HCEC 1CT (cell line): Measurements from ENCODE around the gene ANGPTL2.

Source experiments
- DNase-seq: peaks from one replicate; pipeline ENCODE4 v3.0.0-alpha.2; 2017

ANGPTL2 gene

DNA sequence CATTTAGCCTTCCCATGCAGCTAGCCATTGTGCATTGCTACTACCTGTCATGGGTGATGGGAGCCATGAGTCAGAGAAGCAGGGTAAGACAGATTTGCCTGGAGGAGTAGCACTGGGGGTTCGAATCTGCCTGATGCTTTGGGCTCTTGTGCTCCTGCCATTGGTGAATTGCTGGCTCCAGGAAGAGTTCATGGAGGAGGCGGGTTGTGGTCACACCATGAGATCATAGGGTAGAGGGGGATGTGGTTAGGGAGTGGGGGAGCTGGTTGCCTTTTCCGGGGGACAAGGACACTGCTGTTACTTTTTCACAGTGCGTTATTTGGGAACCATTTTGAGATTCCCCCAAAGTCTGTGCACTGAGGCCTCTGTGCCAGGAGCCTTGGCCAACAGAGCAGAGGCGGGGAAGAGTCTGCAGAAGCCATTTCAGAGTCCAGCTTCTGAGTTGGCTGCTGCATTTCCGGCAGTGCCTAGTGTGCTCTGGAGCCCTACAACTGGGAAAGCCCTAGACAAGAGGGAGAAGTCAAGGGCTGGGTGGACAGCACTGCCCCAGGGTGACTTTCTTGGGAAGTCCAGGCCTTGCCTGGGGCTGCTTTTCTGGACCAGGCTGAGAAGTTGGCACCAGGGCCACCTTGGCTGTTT, 6.2 kb downstream of the ANGPTL2 start:
- DNase-seq, result no peak

DNA sequence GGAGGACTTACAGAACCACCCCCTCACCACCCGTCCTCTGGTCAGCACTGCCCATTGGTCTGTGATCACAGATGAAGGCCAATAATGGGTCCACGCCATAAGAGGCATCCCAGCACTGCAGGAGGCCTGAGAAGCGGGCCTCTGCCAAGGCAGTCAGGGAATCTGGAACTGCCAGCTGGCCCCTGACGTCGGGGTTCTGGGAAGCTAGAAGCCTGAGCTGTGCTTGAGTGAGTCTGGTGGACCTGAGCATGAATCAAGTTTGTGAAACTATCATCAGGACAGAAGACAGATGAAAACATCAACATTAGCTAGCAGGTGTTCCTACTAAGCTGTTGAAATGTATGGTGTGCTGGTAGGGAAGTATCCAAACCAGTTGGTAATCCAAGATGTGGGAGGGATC, 7.8 kb downstream of the ANGPTL2 start:
- DNase-seq, result no peak

DNA sequence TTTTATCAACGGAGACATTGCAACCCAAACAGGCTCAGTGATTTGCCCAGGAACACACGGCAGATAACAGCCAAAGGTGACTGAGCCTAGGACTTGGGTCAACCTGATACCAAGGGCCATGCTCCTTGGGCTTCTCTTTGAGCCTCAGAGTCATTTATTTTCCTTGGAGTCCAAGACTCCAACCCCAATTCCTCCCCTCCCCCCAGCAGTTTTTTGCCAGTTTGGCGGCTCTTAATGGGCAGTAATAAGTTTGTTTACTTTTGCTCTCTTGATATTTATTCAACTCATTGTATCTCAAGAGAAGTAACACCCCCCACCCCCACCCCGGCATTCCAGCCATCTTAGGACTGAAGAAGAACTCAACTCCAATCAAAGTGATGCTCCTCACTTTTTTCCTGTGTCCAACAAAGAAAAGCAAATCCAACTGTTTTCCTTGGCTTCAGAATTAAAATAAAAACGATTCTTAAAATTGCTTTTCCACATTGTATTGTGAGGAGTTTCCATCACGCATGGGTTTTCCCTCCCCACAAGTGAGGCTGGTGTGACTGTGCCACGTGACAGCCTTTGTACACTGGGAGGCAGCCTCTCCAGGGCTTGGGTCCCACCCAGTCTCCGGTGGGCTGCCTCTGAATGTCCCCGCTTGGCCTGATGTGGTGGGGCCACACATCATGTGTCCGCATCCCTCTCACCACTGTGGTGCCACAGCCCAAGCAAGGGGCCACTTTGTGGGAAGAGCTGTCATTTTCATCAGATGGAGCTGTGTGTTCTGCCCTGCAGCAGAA, 9.1 kb downstream of the ANGPTL2 start:
- no peak for DNase-seq

DNA sequence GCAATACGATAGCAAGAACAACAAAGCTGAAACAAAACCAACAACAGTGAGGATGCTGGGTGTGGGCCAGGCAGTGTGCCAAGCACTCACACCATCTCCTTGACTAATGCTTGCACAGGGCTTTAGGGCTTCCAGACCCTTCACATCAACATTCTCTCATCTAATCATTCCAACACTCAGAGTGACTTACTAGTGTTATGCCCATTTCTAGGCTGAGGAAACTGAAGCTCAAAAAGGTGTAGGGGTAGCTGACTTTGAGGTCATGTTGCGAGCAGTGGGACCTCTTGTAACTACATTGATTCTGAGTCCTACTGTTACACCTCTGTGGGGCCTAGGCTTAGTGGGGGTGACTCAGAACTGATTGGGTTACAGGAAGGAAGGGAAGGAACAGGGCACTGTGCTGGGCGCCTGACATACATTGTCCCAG, 9.7 kb downstream of the ANGPTL2 start:
- no peak for DNase-seq

DNA sequence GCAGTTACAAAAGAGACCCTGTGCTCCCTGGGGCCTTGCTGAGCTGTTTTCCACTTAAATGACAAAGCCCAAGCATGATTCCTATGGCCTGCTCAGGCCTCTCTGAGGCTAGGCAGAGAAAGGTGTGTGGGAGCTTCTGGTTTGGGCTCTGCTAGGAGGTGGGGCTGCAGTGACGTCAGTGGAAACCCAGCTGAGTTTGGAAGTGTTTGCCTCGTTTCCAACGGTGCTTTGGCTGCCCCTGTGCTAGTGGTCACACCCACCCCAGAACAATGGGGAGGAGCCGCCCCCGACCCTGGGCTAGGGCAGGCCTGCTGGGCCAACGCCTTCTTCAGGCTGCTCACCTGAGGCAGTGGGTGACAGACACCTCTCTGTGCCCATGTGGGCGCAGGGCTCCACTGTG, 10.4 kb downstream of the ANGPTL2 start:
- DNase-seq, result no peak

DNA sequence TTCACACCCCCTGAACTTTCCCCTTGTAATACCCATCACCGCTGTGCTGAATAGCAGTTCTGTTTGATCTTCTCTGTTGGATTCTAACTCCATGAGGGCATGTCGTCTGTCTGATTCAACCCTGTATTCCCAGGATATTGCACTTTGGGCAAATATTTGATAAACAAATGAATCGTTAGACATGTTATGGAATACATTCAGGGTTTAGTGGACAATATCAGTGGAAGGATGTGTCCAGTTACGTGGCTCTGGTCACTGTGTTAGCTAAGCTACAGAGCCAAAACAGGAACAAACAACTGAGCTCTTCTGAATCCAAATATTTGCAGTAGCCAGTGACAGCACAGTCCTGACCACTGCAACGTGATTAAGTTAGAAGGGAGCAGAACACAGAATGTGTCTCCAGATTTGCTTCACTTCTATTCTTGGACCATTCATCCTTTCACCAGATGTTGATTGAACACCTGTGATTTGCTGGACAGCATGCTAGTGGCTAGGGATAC, 13.2 kb downstream of the ANGPTL2 start:
- DNase-seq, result no peak

DNA sequence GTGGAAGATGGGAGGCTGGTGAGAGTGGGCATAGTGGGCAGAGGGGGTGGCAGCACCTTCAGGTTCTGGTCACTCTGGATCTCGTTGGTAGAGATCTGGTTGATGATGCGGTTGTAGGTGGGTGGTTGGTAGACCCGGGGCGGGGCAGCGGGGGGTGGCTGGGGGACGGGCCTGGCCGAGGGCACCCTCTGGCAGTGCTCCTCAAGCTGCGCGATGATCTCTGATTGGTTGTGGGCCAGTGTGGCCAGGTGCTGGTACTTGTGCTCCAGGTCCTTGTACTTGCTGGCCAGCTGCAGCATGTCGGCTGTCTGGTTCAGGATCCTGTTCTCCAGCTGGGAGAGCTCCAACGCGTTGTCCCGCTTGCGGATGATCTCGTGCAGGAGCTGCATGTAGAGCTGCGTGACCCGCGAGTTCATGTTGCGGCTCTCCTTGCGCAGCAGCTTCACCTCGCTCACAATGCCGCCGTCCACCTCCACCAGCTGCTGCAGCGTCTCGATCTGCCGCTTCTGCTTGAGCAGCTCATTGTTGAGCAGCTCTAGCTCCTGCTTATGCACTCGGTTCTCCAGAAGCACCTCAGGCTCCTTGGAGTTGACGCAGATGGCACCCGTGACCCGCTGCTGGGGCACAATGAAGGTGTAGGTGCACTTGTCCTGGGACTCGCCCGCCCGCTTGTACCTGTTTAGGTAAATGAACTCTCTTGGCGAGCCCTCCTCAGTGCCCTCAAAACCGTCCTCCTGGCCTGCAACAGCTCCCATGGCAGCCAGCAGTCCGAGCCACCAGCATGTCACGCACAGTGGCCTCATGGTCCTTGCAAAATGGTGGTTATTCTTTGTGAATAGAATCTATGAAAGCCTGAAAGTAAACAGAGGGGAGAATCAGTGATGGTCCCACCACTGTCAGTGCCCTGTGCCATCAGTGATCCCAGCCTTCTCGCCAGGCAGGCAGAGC, 14.2 kb downstream of the ANGPTL2 start:
- no peak for DNase-seq

DNA sequence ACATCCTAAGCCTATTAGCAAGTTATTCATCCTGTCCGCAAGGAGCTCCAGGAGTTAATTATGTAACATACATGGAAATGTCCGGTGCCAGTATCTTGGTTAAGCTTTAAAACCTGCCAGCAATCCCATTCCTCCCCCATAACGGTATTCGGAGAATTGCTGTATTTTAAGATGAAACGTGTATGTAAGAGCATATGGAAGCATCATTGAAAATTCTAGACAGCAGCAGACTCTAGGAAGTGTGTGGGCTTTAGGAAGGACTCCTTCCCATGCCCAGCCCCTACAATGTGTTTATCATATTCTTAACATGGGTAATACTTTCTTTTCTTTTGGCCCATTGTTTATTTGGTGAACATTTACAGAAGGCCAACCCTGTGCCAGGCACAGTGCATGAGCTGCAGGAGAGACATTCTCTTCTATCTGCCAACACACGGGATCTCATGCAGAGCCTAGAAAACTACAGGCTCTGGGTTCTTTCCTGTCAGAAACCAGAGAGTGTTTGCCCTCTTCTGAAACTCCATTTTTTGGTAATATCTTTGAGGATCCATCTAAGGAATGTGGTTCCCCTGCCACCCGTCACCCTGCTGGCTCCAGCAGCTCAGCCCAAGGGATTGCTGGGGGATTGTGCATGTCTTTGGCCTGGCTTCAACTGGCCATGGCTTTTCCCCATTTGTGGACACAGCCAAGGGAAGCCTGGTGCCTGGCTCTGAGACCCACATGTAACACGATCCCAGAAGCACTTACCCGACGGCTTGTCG, 15.1 kb downstream of the ANGPTL2 start:
- no peak for DNase-seq

DNA sequence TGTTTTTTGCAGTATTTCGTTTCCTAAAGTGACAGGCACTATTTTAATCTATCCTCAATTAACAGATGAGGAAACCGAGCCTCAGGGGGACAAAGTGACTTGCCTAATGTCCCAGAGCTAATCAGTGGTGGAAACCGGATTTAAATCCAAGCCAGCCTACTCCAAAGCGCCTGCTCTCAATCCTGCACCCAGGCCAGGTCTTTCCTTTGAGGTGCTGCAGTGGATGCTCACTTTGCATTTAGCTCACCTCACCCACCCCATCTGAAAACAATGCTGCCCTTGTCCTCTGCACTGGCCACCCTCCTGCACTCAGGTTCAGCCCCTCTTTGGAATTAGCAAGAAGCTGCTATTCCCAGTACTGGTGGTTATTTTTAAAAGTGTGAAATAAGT, 16.0 kb downstream of the ANGPTL2 start:
- no peak for DNase-seq

DNA sequence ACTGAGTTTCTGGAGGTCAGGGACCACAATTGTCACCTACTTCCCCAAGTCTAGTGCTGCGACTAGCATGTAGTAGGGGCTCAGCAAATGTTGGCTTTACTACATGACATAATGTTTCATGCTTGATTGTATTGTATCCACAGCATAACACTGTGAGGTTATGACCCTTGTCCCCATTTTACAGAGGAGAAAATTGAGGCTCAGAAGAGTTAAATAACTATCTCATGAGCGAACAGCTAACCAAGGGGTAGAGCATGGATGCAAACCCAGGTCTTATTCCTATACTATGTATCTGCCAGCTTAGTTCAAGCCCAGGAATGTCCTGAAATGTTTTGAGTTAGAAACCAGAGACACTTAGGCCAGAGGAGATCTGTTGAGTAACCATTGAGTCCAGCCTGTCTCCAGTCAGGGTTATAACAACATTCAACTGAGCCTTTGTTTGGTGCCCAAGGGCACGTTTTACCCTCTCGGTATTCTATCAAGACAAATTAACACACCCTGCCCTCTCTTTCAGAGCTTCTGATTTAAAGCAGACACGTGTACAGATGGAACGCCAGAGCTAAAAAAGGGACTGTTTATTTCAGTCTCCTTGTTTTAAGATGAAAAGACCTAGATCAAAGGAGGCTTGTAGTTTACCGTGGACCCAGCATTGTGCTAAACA, 16.5 kb downstream of the ANGPTL2 start:
- DNase-seq, result no peak

DNA sequence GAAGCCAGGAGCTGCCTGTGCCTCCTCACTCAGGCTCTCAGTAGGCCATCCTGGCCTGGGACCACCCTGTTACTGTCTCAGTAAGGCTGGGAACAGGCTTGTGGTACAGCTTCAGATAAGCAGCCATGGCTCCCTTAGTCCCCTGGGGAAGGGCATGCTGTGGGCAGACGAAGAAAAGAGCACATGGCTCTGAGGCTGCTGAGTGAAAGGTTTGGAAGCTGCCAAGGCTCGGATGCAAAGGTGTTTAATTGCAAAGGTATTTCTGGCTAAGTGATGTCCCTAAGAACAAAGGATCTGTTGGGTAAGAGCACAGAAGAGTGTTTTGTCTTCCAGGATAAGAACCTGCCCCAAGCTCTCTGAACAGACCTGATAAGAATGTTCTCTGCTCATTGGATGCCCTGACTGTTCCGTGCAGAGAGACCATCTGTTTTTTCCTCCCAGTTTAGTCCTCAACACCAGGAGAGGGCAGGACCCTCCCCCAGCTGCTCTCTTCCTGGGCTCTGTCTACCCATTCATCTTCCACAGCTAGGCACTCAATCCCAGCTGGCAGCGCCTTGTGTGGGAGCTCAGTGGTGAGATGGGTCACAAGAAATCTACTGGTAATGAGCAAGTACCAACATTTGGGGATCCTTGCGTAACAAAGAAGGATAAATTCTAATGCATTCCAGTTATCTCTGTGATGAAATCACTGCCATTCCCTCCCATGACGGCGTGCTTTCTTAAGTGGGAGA, 17.7 kb downstream of the ANGPTL2 start:
- no peak for DNase-seq

DNA sequence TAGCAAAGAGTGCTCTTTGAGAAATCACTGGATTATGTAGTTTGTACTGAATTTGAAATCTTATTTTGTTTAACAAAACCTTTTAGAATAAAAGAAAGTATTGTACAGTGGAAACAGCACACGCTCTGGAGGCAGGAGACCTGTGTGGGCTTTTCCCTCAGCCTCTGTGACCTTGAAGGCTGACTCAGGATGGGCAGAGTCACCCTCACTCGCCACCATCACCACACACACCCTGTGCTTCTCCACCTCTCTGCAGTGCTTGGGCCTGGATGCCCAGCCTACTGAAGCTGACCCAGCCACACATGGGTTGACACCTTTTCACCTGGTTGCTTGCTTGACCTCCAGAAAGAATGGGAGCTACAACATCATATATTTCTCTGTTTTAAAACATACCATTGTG, 19.6 kb downstream of the ANGPTL2 start:
- DNase-seq, result no peak

DNA sequence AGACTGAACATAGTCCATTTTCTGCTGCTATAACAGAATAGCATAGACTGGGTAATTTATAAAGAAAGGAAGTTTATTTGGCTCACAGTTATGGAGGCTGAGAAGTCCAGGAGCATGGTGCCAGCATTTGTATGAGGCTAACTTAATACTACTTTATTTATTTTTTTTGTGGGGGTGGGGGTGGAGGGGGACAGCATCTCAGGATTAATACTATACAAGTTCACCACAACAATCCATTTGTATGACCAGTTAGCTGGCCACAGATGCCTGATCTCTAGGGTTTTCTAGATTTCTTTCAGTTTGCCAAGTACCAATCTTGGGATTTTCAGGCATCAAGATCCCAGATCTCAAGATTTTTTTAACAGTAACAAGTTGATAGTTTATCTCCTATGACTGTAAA, 20.3 kb downstream of the ANGPTL2 start:
- DNase-seq, result no peak

DNA sequence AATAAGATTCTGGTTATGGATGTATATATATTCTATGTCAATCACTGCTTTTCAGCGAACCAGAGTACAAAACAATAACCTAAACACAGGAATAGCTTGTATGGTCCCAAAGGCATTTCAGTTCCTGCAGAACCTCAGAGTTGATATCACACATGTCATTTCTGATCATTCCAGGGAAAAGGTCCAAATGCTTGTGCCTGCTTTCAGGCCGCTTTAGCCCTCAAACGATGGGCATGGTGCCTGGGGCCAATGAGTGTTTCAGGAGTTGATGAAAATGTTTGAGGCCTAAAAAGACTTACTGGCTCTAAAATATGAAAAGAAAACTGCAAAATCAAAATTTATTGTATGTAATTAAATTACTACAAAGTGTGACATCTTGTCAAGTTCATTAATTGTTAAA, 22.8 kb downstream of the ANGPTL2 start:
- no peak for DNase-seq

DNA sequence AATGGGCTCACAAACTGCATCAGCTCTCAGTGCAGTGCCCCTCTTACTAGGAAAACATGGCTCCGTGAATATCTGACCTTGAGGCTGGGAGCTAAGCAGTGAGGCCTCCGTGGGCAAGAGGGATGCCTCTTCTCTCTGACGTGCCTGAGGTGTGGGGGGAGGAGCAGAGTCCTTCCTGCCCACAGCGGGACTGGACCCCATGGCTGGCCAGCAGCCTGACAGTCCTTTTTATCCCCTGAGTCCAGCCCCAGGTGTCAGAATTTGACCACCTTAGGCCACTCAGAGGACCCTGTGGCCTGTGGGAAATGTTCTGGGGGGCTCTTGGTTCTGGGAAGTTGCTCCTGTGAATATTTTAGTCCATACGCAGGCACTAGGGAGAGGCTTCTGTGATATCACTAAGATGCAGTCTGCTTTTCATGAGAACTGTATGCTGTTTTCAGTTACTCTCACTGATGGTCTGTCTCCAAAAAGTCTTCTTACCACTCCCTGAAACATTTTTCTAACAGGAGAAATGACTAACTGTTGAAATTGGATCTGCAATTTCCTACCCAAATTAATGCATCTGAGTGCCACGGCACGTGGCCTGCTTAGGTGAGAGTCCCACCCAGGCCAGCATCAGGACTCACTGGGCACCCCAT, 23.4 kb downstream of the ANGPTL2 start:
- no peak for DNase-seq

DNA sequence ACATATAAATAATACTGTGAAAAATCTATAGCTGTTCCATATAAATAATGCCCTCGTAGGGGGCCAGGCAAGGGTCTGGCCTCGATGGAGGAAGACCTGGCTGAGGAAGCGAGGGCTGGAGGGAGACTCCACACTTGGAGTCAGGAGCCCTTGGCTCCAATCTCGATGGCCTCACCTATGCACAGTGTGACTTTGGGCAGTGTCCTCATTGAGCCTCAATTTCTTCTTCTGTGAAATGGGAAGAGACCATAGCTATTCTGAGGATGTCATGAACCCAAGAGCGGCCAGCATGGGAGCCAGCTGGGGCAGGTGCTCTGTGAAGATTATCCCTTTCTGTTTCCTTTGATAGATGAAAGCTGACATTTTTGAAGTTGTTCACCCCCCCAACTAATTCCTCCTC, 24.8 kb downstream of the ANGPTL2 start:
- no peak for DNase-seq

DNA sequence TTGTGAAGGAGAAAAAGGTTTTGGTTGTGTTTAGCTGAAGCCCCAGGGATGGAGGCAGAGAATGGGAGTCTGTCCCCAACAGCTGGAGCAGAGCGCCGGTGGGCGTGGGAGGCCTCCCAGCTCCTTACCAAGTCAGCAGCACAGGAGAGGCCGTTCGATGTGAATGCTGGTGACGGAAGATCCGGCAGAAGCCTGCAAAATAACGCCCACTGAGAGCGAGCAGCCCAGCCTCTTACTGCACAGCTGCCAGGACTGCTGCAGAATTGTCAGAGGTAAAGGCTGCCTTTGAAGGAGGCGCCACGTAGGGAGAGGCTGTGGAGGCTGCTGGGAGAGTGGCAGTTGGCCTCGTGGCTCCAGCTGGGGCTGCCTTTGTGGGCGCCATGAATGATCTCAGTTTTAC, 26.2 kb downstream of the ANGPTL2 start:
- DNase-seq, result no peak

DNA sequence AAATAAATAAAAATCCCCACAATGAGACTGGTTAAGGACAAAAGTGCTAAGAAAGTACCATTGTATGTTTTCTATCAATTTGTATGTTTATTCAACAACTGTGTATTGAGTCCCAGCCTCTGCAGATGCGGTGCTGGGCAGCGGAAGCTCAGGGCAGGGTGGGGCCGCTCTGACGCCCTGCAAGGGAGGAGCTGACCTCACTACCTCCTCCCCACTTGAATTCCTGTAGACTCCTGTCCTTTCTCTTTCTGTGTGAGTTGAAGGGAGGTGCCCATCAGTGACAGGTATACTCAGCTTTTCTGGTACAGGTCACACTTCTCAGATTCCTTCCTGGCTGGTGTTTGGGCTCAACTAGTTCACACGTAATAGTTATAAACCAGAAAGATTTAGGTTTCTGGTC, 27.0 kb downstream of the ANGPTL2 start:
- DNase-seq, result no peak

DNA sequence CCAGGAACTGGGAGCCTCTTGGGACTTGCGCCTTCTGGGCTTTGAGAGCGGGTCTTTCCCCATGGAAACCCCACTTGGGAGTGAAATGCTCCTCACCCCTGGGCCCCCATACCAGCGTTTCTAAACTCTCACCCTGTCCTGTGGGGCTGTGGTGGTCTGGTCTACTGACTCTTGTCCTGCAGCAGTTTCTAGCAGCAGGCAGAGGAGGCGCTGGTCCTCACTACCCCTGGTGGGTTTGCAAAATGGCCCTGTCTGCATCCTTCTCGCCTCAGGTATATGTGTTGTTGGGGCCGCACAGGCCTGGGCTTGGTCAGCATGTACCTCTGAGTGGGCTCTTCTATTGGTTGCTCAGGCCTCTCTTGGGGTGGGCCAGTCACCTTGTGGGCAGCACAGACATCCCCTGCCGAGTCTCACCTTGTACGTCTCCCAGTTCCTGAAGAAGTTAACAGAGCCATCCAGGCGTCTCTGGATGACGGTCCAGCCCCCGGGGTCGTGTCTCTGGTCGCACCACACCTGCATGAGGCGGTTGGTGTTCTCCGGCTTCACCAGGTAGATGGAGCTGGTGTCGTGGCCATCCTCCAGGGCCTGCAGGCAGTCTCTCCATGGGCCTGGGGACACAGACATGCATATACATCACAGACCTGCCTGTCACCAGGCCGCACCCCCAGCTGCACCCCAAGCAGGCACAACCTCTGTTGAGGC, 29.0 kb downstream of the ANGPTL2 start:
- no peak for DNase-seq

DNA sequence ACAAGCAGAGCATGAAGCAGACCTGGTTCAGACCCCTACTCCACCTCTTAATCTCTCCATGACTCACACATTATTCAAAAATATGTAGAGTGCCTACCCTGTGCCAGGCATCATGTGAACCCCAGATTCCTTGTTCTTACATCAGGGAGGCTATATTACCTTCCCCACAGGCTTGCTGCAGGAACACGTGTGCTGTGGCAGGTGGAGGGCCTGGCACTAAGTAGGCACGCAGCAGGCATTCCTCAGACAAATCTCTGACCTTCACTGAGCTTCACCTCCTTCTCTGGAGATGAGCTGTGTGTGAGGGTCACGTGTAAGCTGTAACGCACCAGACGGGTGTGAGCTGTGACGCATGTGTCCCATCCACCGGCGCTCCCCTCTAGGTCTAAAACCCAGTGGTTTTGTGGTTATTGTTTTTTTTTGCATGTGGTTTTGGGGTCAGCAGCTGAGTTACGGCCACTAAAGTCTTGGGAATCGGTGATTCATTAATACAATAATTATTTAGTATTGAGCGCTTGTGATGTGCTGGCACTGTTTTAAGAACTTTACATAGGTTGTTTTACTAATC, 30.3 kb downstream of the ANGPTL2 start:
- DNase-seq, result no peak
